HG02938 (cell line): ENCODE results near the gene MRPS18C.
"Not testable (repeated sequence)": the region's sequence is repeated elsewhere in the genome, so short reads cannot be mapped to it uniquely, and the experiment has no call there.

Experiments
- ATAC-seq: cut with Tn5 transposase; IDR thresholded peaks from one replicate; pipeline ENCODE4 v1.9.1; 2021; ENCODE audit warnings: mild to moderate bottlenecking, moderate library complexity; ENCODE audit not compliant: unreplicated experiment

Gene MRPS18C

DNA sequence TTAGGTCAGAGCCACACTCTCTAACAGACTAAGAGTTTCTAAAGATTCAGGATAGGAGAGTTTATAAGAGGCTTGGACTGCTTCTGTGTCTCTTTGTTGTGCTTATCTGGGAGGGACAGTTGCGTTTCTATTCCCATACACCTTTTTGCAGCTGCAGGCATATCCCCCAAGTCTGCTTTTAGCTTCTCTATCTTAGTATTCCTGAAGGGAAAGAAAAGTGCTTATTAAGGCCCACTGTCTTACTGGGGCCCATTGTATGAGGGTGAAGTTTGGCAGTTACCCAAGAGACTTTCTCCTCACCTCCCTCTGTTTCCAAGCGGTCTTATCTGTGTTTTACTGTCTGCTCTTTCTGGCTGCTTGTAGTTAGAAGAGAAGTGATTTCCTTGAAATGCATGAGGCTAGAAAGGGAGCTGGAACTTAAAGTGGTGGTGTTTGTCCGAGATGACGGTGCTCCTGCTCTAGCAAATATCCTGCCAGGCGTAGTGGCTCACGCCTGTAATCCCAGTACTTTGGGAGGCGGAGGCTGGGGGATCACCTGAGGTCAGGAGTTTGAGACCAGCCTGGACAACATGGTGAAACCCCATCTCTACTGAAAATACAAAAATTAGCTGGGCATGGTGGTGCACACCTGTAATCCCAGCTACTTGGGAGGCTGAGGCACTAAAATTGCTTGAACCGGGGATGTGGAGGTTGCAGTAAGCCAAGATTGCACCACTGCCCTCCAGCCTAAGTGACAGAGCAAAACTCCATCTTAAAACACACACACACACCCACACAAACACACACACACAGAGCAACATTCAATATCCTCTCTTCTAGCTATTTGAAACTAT is 40.4 kb downstream of the MRPS18C start:
- ATAC-seq: not testable (repeated sequence)

DNA sequence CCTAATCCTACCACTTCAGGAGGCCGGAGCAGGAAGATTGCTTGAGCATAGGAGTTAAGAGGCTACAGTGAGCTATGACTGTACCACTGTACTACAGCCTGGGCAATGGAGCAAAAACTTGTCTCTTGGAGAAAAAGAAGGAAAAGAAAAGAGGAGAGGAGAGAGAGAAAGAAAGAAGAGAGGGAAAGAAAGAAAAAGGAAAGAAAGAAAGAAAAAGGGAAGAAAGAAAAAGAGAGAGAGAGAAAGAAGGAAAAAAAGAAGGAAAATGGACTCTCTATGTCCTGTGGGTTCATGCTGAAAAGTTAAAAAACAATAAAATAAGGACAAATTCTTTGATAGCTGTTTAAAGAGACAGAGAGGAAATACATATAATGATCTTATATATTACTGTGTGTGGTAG is 42.3 kb downstream of the MRPS18C start:
- no peak for ATAC-seq

DNA sequence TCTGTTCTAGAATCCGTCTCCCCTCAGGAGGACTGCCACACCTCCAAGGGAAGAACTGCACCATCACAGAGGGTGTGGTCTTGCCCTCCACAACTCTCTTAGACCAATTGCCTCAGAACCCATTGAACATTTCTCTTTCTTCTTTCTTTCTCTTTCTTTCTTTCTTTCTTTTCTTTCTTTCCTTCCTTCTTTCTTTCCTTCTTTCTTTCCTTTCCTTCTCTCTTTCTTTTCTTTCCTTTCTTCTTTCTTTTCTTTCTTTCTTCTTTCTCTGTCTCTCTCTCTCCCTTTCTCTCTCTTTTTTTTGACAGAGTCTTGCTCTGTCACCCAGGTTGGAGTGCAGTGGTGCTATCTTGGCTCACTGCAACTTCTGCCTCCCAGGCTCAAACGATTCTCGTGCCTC is 45.8 kb downstream of the MRPS18C start:
- ATAC-seq: not testable (repeated sequence)

DNA sequence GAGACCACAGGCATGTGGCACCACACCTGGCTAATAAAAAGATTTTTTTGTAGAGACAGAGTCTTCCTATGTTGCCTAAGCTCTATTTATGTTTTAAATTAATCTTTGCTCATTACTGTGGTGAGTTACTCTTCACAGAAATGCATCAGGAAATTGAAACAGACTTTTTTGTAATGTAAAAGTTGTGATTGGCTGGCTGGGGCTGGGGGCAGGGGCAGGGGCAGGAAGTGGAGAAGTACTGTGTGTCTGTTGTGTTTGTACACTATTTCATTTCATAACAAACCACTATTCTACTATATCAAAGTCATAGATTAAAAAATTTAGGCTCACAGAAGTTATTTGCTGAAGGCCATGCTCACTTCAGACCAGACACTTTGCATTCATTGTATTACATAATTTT is 48.1 kb downstream of the MRPS18C start:
- no peak for ATAC-seq

DNA sequence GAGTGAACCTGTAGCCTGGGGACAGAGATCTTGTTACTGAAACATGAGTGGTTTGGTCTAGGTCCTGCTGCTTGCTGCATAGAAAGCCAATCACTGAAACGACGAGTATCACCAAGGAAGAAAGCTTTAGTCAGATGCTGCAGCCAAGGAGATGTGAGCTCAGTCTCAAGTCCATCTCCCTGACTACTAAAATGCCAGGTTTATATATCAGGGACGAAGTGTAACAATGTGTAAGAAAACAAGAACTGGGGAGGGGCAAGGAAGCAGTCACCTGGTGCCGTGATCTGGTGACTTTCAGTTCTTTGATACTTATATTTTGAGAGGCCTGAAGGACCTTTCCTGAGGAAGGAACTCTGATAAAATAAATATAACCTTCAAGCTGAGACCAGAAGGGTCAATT is 48.6 kb downstream of the MRPS18C start:
- ATAC-seq: no peak

DNA sequence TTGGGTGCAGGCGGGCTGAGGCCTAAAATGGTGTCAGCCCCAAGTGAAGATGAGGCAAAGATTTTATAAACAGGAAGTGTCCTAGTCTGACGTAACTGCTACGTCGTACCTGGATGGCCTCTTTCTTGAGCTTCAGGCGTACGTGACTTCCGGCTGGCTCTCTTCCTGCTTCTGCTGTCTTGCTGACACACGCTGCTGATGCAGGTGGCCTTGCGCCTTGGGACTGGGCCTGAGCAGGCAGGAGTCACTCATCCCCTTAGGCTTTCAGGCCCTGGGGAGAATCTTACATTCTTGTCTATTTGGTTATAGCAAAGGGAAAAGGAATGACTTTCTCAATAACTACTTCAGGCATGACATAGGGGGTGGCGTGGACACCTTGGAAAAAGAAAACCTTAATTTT is 49.1 kb downstream of the MRPS18C start:
- ATAC-seq: no peak

DNA sequence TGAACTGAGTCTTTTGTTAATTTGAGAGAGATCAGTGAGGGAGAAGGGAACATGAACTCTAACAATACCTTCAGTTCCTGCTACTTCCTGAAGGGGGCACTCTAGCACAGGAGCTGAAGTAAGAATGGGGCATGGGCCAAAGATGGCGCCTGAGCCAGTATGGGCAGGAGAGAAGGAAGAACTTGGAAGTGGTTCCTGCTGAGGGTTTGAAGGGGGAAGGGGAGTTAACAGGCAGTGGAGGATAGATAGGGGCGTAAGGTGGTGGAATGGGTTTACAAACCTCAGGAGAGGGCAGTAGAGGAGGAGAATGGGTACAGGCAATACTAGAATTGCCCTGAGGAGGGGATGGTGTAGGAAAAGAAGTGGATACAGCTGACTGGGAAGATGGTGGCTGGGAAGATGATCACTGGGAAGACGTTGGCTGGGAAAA is 53.3 kb downstream of the MRPS18C start:
- not testable (repeated sequence) for ATAC-seq

DNA sequence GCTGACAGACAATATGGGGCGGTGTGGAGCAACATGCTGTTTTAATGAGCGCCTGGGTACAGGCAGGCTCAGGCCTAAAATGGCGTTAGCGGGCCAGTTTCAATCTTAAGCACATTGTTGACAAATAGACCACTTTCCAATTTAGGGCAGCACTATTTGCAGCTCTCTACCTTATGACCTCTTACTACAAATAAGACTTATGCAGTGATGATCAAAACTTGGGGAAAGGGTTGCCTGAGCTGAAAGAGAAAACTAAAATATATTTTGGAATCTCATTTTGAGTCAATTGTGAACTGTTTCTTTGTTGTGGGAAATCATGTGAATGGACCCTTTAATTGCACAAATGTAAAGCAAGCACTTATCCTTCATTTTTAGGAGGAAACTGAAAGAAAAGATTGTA is 54.6 kb downstream of the MRPS18C start:
- ATAC-seq: no peak
